AG09319 (cell line): Measurements from ENCODE around the gene SEMA3F.

ENCODE experiments used
- DNase-seq: peaks from one replicate; pipeline ENCODE4 v3.0.0-alpha.2; 2010; ENCODE audit warnings: low read depth; ENCODE audit errors: extremely low read depth
- CTCF ChIP-seq: IDR thresholded peaks from 2 replicates; pipeline ENCODE4 v1.5.1; 2011; ENCODE audit warnings: low read depth, mild to moderate bottlenecking, inconsistent platforms, low read length, moderate library complexity

The SEMA3F gene

GRCh38 chr3:50168388-50168787 lies 13.3 kb downstream of the SEMA3F start:
- no peak for TF ChIP-seq CTCF
- DNase-seq = no peak

- TF ChIP-seq CTCF = no peak
- no peak for DNase-seq
These were observed 13.7 kb downstream of the SEMA3F start for GRCh38 chr3:50168791-50169190.

GRCh38 chr3:50169232-50169832 lies 14.2 kb downstream of the SEMA3F start:
- DNase-seq = no peak

DNA sequence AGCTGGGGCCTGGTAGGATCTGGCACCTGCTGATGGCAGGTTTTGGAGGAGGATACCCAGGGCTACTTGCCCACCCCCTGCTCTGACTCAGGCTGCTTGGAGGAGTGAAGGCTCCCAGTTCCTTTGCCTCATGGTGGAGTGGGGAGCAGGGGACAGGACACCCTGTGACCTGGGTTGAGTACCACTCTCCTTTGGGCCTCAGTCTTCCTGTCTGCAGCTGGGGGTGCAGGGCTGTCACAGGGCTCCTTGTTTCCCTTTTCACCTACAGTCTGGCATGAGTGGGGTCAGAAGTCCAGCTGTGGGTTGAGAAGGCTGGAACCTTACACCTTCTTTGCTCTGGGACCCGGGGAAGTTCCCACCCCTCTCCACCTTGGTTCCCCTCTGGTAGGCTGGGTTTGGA lies 14.7 kb downstream of the SEMA3F start:
- no peak for TF ChIP-seq CTCF
- DNase-seq = no peak

More at GRCh38 chr3:50169232-50169832, 14.2 kb downstream of the SEMA3F start:
- no peak for TF ChIP-seq CTCF

DNA sequence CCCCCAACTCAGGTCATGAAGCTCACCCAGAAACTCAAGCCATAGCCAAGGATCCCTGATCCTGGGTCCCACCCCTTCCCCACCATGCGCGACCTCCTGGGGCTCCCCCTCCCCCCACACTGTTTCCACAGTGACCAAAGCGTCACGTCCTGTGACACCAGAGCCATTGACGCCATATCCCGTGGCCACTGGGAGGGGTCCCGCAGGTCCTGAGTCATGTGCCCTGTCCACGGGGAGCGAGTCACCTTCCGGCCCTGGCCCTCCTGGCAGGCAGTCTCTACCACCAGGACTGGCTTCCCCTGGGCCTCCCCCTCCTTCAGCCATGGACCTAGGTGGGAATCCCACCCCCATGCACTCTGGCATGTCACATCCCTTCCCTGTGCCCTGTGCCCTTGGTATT lies 15.6 kb downstream of the SEMA3F start:
- no peak for DNase-seq
- no peak for TF ChIP-seq CTCF

DNA sequence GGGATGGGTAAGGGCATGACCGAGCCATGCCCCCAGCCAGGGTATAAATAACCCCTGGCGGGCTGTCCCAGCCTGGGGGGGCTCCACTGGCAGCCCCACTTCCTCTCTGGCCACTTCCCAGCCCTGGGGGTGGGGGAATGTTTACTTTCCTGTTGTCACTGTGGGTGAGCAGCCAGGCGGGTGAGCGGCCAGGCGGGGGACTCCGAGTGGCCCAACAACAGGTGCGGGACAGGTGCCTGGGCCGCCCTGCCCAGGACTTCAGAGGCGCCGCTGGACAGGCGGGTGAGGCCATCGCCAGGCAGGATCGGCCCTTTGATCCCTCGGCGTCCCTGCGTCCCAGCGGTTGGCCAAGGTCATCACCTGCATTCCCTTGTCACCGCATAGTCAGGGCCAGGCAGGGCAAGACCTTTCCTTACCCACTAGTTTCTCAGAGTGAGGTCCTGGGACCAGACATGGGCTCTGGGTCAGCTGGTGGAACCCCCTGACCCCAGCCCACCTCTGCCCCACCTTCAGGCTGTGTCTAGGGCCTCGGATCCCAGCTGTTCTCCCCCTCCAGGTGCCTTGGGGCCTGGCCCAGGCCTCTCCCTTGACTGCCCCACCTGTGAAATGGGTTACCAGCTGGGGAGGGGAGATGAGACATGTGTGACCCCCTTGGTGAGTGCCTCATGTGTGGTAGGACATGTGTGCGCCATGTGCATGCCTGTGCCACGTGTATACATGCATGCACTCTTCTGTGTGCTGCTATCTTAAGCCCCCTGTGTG lies 16.6 kb downstream of the SEMA3F start:
- DNase-seq = no peak
- TF ChIP-seq CTCF = no peak

DNA sequence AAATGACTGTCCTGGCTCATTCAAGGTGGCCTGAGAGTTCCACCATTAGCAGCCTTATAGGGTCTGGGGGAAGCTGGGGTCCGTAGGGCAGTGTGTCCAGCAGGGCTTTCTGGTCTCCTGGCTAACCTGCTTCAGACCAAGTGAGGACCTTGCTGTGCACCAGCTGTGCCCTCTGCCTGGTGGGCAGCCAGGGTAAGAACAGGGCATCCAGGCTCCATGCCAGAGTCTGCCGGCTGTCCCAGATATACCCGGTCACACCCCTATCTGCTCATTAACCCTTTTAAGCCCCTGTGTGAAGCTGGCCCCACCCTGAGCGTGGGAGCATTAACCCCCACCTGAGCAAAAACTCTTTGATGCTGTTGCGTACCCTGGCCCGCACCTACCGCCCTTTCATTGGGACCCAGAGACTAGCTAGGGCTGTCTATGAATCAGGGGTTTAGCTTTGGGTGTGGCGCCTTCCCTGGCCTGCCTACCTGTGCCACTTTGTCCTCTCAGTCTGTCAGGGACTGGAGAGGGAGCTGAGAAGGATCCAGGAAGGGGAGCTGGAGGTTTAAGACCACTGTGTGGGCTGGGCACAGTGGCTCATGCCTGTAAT lies 17.6 kb downstream of the SEMA3F start:
- DNase-seq = no peak
- TF ChIP-seq CTCF = no peak
